ENCODE measurements around the gene ADNP. TPM values are rescaled to one million over a fixed set of nuclear protein-coding genes. Genes with fewer than 3 reads are reported as not detected.
A peak's percentile ranks its signal among the peaks of the same experiment; 100 is the strongest.

ADNP gene
- total RNA-seq, 3 donors from 2014 or later (not counting 1 experiment from before 2014, with no cell fraction given) = 56.8 to 75.8 (median 66.8) TPM

DNA sequence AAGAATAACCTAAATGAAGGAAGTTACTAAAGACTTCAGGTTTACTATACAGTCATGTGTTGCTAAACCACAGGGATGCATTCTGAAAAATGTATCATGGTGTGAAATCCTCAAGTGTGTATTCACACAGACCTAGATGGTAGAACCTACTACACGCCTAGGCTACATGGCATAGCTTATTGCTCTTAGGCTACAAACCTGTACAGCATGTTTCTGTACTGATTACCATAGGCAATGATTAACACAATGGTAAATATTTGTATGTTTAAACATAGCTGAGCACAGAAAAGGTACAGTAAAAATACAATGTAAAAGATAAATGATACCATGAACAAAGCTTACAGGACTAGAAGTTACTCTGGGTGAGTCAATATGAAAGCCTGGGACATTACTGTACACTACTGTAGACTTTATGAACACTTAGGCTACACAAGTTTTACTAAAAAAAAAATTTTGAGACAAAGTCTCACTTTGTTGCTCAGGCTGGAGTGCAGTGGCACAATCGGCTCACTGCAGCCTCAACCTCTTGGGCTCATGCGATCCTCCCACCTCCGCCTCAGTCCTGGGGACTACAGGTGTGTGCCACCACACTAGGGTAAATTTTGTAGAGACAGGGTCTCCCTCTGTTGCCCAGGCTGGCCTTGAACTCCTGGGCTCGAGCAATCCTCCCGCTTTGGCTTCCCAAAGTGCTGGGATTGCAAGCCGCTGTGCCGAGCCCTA is 36.0 kb downstream of the ADNP start:
- no peak overlapping the region for H3K4me3 Mint-ChIP-seq
- no peaks in the 10 kb centered on the region for H3K9me3 Mint-ChIP-seq
- no peak overlapping the region for H3K4me3 ChIP-seq (ENCODE audit: low read length)
- WGBS (ENCODE audit: insufficient coverage) = 81% methylated on average over 8 of the region's 8 CpGs
- TF ChIP-seq CTCF (IDR thresholded peaks at IDR 0.05) = no peak
- peak in 2 of 3 donors; percentile 26 to 70 for ATAC-seq
- H3K27ac Mint-ChIP-seq = peak overlapping the region; percentile 22 to 34
- no peak overlapping the region for H3K27ac ChIP-seq (ENCODE audit: low read length)
- DNase-seq = no peak
- H3K4me1 ChIP-seq (ENCODE audit: control insufficient read depth, insufficient read depth, low read length) = no peaks in the 10 kb centered on the region
- intact Hi-C loops (cut with micrococcal nuclease) = no loop called here
- peaks cover 18 to 25% of the 10 kb centered on the region in 2 donors for H3K4me1 Mint-ChIP-seq
- H3K27me3 ChIP-seq (ENCODE audit: control insufficient read depth, insufficient read depth, low read length) = no peaks in the 10 kb centered on the region
- no peaks in the 10 kb centered on the region for H3K9me3 ChIP-seq (ENCODE audit: control insufficient read depth, insufficient read depth, low read length)
- H3K36me3 Mint-ChIP-seq = peaks cover 15% of the 10 kb centered on the region
- peaks cover 56% of the 10 kb centered on the region for H3K36me3 ChIP-seq (ENCODE audit: control insufficient read depth, insufficient read depth, low read length)
- no peaks in the 10 kb centered on the region for H3K27me3 Mint-ChIP-seq (ENCODE audit: low read depth in 2 of 2)

- peaks cover 28 to 29% of the 10 kb centered on the region in 2 donors for H3K4me1 Mint-ChIP-seq
- peak overlapping the region in 1 of 2 donors; percentile 39 for H3K27ac Mint-ChIP-seq
- intact Hi-C loops (cut with micrococcal nuclease) = no loop called here
- WGBS (ENCODE audit: insufficient coverage) = 98% methylated on average over 7 of the region's 7 CpGs
- no peaks in the 10 kb centered on the region for H3K9me3 Mint-ChIP-seq
- Histone ChIP-seq H3K36me3 (ENCODE audit: control insufficient read depth, insufficient read depth, low read length) (peaks cover 61% of the 10 kb centered on the region), H3K4me1 (ENCODE audit: control insufficient read depth, insufficient read depth, low read length) (no peaks in the 10 kb centered on the region), H3K4me3 (ENCODE audit: low read length) (no peak overlapping the region), H3K9me3 (ENCODE audit: control insufficient read depth, insufficient read depth, low read length) (no peaks in the 10 kb centered on the region), H3K27ac (ENCODE audit: low read length) (no peak overlapping the region), H3K27me3 (ENCODE audit: control insufficient read depth, insufficient read depth, low read length) (no peaks in the 10 kb centered on the region)
- TF ChIP-seq CTCF (IDR thresholded peaks at IDR 0.05) = no peak
- ATAC-seq = no peak
- H3K27me3 Mint-ChIP-seq (ENCODE audit: low read depth in 2 of 2) = no peaks in the 10 kb centered on the region
- DNase-seq = no peak
- H3K36me3 Mint-ChIP-seq = peaks cover 15% of the 10 kb centered on the region
- no peak overlapping the region for H3K4me3 Mint-ChIP-seq
Measured at GRCh38 chr20:50893620-50894019, 37.6 kb downstream of the ADNP start.

GRCh38 chr20:50892394-50892793 is 38.8 kb downstream of the ADNP start:
- peak in 1 of 2 donors; percentile 15 for DNase-seq
- WGBS (ENCODE audit: insufficient coverage) = 82% methylated on average over 8 of the region's 8 CpGs
- no peaks in the 10 kb centered on the region for H3K9me3 Mint-ChIP-seq
- intact Hi-C loops (cut with micrococcal nuclease) = no loop called here
- no peaks in the 10 kb centered on the region for H3K4me1 ChIP-seq (ENCODE audit: control insufficient read depth, insufficient read depth, low read length)
- peak overlapping the region; percentile 2 to 72 for H3K27ac Mint-ChIP-seq
- H3K4me1 Mint-ChIP-seq = peaks cover 28 to 31% of the 10 kb centered on the region in 2 donors
- H3K27ac ChIP-seq (ENCODE audit: low read length) = no peak overlapping the region
- no peak for TF ChIP-seq CTCF (IDR thresholded peaks at IDR 0.05)
- no peak overlapping the region for H3K4me3 Mint-ChIP-seq
- H3K4me3 ChIP-seq (ENCODE audit: low read length) = no peak overlapping the region
- H3K27me3 Mint-ChIP-seq (ENCODE audit: low read depth in 2 of 2) = no peaks in the 10 kb centered on the region
- no peak for ATAC-seq
- H3K36me3 Mint-ChIP-seq = peaks cover 15% of the 10 kb centered on the region
- H3K36me3 ChIP-seq (ENCODE audit: control insufficient read depth, insufficient read depth, low read length) = peaks cover 64% of the 10 kb centered on the region
- no peaks in the 10 kb centered on the region for H3K9me3 ChIP-seq (ENCODE audit: control insufficient read depth, insufficient read depth, low read length)
- no peaks in the 10 kb centered on the region for H3K27me3 ChIP-seq (ENCODE audit: control insufficient read depth, insufficient read depth, low read length)

GRCh38 chr20:50891138-50891537 is 40.1 kb downstream of the ADNP start:
- H3K27me3 ChIP-seq (ENCODE audit: control insufficient read depth, insufficient read depth, low read length) = no peaks in the 10 kb centered on the region
- H3K9me3 ChIP-seq (ENCODE audit: control insufficient read depth, insufficient read depth, low read length) = no peaks in the 10 kb centered on the region
- H3K36me3 ChIP-seq (ENCODE audit: control insufficient read depth, insufficient read depth, low read length) = peaks cover 61% of the 10 kb centered on the region
- Mint-ChIP-seq H3K27me3 (ENCODE audit: low read depth in 2 of 2) (no peaks in the 10 kb centered on the region), H3K4me1 (peaks cover 24 to 30% of the 10 kb centered on the region in 2 donors), H3K9me3 (no peaks in the 10 kb centered on the region), H3K4me3 (no peak overlapping the region), H3K36me3 (peaks cover 15% of the 10 kb centered on the region), H3K27ac (peak overlapping the region in 1 of 2 donors; percentile 72)
- intact Hi-C loops (cut with micrococcal nuclease) = no loop called here
- TF ChIP-seq CTCF (IDR thresholded peaks at IDR 0.05) = no peak
- H3K27ac ChIP-seq (ENCODE audit: low read length) = no peak overlapping the region
- H3K4me3 ChIP-seq (ENCODE audit: low read length) = no peak overlapping the region
- ATAC-seq = no peak
- no peaks in the 10 kb centered on the region for H3K4me1 ChIP-seq (ENCODE audit: control insufficient read depth, insufficient read depth, low read length)
- WGBS (ENCODE audit: insufficient coverage) = 92% methylated on average over 5 of the region's 5 CpGs
- DNase-seq = no peak

All from natural killer cell (primary cell).